Activated CD8-positive, alpha-beta T cell treated with anti-CD3 and anti-CD28 coated beads for 36 hours (primary cell): ENCODE measurements around the gene ANTXR1. TPM values are rescaled to one million over a fixed set of nuclear protein-coding genes. Genes with fewer than 3 reads are reported as not detected.

Experiments
- ATAC-seq: fragments of 200-7000 bp; cut with Tn5 transposase; one replicate; pipeline ENCODE4 v1.10.0; 2021; ENCODE audit warnings: mild to moderate bottlenecking, moderate library complexity
- CTCF ChIA-PET: fragments of 350-600 bp; sonication (Branson Sonifier 250); formaldehyde crosslinking; loops from one replicate; lab custom pipeline; 2021; ENCODE audit warnings: antibody characterized with exemption; lab: Charles Lee
- POLR2A ChIA-PET: fragments of 350-600 bp; sonication (Branson Sonifier 250); formaldehyde crosslinking; loops from one replicate; lab custom pipeline; 2021; ENCODE audit warnings: antibody characterized with exemption; lab: Charles Lee
- DNase-seq: peaks from one replicate; pipeline ENCODE4 v3.0.0-alpha.2; 2020
- H3K27ac Mint-ChIP-seq: one replicate; pipeline ENCODE4 v1.8.0; 2021; ENCODE audit warnings: mild to moderate bottlenecking, mixed read lengths
- H3K27me3 Mint-ChIP-seq: one replicate; pipeline ENCODE4 v1.8.0; 2021; ENCODE audit warnings: mixed read lengths
- H3K36me3 Mint-ChIP-seq: one replicate; pipeline ENCODE4 v1.8.0; 2021; ENCODE audit warnings: low read depth, mixed read lengths
- H3K4me1 Mint-ChIP-seq: one replicate; pipeline ENCODE4 v1.8.0; 2021; ENCODE audit warnings: low read depth, mixed read lengths
- H3K4me3 Mint-ChIP-seq: one replicate; pipeline ENCODE4 v1.8.0; 2021; ENCODE audit warnings: mild to moderate bottlenecking, moderate library complexity, mixed read lengths
- H3K9me3 Mint-ChIP-seq: one replicate; pipeline ENCODE4 v1.8.0; 2021; ENCODE audit warnings: mixed read lengths
- CTCF ChIP-seq: fragments of 200-600 bp; IDR thresholded peaks from one replicate; pipeline ENCODE4 v1.8.0; 2022; ENCODE audit warnings: antibody characterized with exemption, mild to moderate bottlenecking
- intact Hi-C: fragments of 100-400 bp; cut with micrococcal nuclease; formaldehyde crosslinking; loops from one replicate; pipeline ENCODE4 v1.10.0; 2022
- total RNA-seq, 2 experiments: library from RNA; stranded (reverse); gene quantifications; one replicate each; pipeline ENCODE4 v1.2.3, GENCODE V29; 2021

ANTXR1 gene
- total RNA-seq, 2 experiments from 2014 or later, result 0.05 to 0.09 TPM

DNA sequence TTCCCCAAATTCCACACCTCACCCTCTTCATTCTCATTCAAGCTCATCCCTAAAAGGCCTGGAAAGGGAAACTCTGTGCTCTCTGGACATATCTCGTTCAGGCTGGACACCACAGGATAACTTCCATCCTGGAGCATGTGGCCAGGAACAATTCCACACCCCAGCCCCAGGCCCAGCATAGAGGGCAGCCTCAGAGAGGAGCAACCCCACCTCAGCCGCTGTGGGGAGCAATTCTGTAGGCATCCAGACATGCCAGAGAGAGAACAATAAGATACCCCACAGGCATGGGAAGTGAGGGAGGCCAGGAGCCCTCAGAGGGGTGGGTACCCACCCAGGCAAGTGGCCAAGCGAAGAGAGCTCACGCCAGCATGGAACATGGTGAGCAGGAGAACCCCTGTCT, 230.7 kb downstream of the ANTXR1 start:
- Mint-ChIP-seq H3K9me3 (no peaks in the 10 kb centered on the region), H3K4me3 (no peak overlapping the region), H3K4me1 (no peaks in the 10 kb centered on the region), H3K27me3 (peaks cover 2% of the 10 kb centered on the region), H3K36me3 (no peaks in the 10 kb centered on the region), H3K27ac (no peak overlapping the region)
- ChIA-PET CTCF (no interaction called here), POLR2A (no interaction called here)
- TF ChIP-seq CTCF, result no peak
- DNase-seq (no peak), ATAC-seq (no peak)
- intact Hi-C loops, result no loop called here

- H3K36me3 Mint-ChIP-seq, result no peaks in the 10 kb centered on the region
- ChIA-PET POLR2A (no interaction called here), CTCF (interaction anchor here (0.8 kb wide), 1 partner anchor 9 kb away, joined by 3 read pairs; no protein-coding TSS in a partner anchor)
- DNase-seq (no peak), ATAC-seq (no peak)
- intact Hi-C loops, result no loop called here
- H3K27ac Mint-ChIP-seq, result no peak overlapping the region
- H3K9me3 Mint-ChIP-seq, result no peaks in the 10 kb centered on the region
- H3K4me1 Mint-ChIP-seq, result no peaks in the 10 kb centered on the region
- H3K4me3 Mint-ChIP-seq, result no peak overlapping the region
- peaks cover 4% of the 10 kb centered on the region for H3K27me3 Mint-ChIP-seq
- no peak for TF ChIP-seq CTCF
These were observed 231.9 kb downstream of the ANTXR1 start for GRCh38 chr2:69244882-69245281.

DNA sequence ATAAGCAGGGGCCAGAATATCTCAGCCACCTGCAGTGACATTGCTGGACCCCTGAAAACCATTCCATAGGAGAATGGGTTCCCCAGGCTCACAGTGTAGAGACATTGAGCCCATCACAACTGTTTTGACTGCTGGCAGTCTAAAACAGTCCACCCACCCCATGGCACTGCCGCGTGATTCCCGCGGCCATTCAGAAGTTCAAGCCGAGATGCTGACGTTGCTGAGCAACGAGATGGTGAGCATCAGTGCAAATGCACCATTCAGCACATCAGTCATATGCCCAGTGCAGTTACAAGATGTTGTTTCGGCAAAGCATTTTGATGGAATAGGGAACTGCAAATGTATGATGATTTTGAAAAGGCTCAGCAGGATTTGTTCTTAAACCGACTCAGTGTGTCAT, 234.6 kb downstream of the ANTXR1 start:
- ATAC-seq, result no peak
- CTCF ChIA-PET, result no interaction called here

DNA sequence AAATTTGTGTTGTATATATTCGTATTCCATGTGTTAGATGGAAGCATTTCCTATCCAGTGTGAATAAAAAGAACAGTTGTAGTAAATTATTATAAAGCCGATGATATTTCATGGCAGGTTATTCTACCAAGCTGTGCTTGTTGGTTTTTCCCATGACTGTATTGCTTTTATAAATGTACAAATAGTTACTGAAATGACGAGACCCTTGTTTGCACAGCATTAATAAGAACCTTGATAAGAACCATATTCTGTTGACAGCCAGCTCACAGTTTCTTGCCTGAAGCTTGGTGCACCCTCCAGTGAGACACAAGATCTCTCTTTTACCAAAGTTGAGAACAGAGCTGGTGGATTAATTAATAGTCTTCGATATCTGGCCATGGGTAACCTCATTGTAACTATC, 235.3 kb downstream of the ANTXR1 start:
- Mint-ChIP-seq H3K27ac (no peak overlapping the region), H3K27me3 (peaks cover 12% of the 10 kb centered on the region), H3K9me3 (no peaks in the 10 kb centered on the region), H3K36me3 (no peaks in the 10 kb centered on the region), H3K4me1 (no peaks in the 10 kb centered on the region), H3K4me3 (no peak overlapping the region)
- no peak for DNase-seq
- CTCF ChIA-PET, result no interaction called here
- TF ChIP-seq CTCF, result no peak
- no peak for ATAC-seq
- POLR2A ChIA-PET, result no interaction called here
- intact Hi-C loops, result no loop called here

More for the DNA sequence above, 234.6 kb downstream of the ANTXR1 start:
- POLR2A ChIA-PET, result no interaction called here
- Mint-ChIP-seq H3K4me1 (no peaks in the 10 kb centered on the region), H3K9me3 (no peaks in the 10 kb centered on the region), H3K27ac (no peak overlapping the region), H3K36me3 (no peaks in the 10 kb centered on the region), H3K4me3 (no peak overlapping the region), H3K27me3 (peaks cover 12% of the 10 kb centered on the region)
- no peak for DNase-seq
- intact Hi-C loops, result no loop called here
- TF ChIP-seq CTCF, result no peak

DNA sequence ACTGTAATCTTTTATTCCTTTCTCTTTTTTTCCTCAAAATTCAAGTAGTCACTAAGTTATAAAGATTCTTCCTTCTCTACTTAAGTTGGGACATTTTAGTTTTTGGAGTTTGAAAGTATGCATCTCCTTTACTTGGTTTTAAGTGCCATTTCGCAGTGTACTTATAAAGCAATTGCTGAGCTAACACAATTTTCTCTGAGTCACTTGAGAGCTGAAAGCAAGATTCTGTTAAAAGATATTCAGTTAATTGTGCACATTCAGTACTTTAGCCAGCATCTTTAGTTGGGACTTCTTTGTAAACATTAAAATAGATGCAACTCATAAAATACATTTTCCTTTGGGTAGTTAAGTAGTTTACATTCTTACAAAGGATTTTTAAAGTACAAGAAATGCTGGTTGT, 238.0 kb downstream of the ANTXR1 start:
- POLR2A ChIA-PET, result no interaction called here
- Mint-ChIP-seq H3K27me3 (peaks cover 22% of the 10 kb centered on the region), H3K4me1 (no peaks in the 10 kb centered on the region), H3K36me3 (no peaks in the 10 kb centered on the region), H3K27ac (no peak overlapping the region), H3K9me3 (no peaks in the 10 kb centered on the region), H3K4me3 (no peak overlapping the region)
- no peak for DNase-seq
- no peak for ATAC-seq
- CTCF ChIA-PET, result no interaction called here
- no peak for TF ChIP-seq CTCF
- intact Hi-C loops, result no loop called here
